Activated naive CD8-positive, alpha-beta T cell (primary cell): ENCODE measurements around the gene PHF13.

ENCODE experiments used
- H3K27ac Mint-ChIP-seq: one replicate; pipeline ENCODE4 v1.8.0; 2021; ENCODE audit warnings: mixed read lengths
- H3K27me3 Mint-ChIP-seq: one replicate; pipeline ENCODE4 v1.8.0; 2021; ENCODE audit warnings: mixed read lengths
- H3K36me3 Mint-ChIP-seq: one replicate; pipeline ENCODE4 v1.8.0; 2021; ENCODE audit warnings: mixed read lengths
- H3K4me1 Mint-ChIP-seq: one replicate; pipeline ENCODE4 v1.8.0; 2021; ENCODE audit warnings: low read depth, mixed read lengths
- H3K4me3 Mint-ChIP-seq: one replicate; pipeline ENCODE4 v1.8.0; 2021; ENCODE audit warnings: mild to moderate bottlenecking, mixed read lengths
- H3K9me3 Mint-ChIP-seq: one replicate; pipeline ENCODE4 v1.8.0; 2021; ENCODE audit warnings: low read depth, mixed read lengths

Gene PHF13

GRCh38 chr1:6581561-6582305 lies 31.8 kb upstream of the PHF13 start:
- H3K9me3 Mint-ChIP-seq: no peaks in the 10 kb centered on the region
- H3K27me3 Mint-ChIP-seq: no peaks in the 10 kb centered on the region
- peak overlapping the region; percentile 95 for H3K4me3 Mint-ChIP-seq
- H3K36me3 Mint-ChIP-seq: no peaks in the 10 kb centered on the region
- H3K4me1 Mint-ChIP-seq: peaks cover 39% of the 10 kb centered on the region
- peak overlapping the region; percentile 59 for H3K27ac Mint-ChIP-seq

GRCh38 chr1:6582370-6582769 lies 31.2 kb upstream of the PHF13 start:
- Mint-ChIP-seq H3K27me3 (no peaks in the 10 kb centered on the region), H3K4me1 (peaks cover 42% of the 10 kb centered on the region), H3K36me3 (no peaks in the 10 kb centered on the region), H3K27ac (peak overlapping the region; percentile 59), H3K9me3 (no peaks in the 10 kb centered on the region), H3K4me3 (peak overlapping the region; percentile 95)

GRCh38 chr1:6584126-6585080 lies 29.1 kb upstream of the PHF13 start:
- H3K27me3 Mint-ChIP-seq: no peaks in the 10 kb centered on the region
- H3K4me1 Mint-ChIP-seq: peaks cover 44% of the 10 kb centered on the region
- H3K36me3 Mint-ChIP-seq: no peaks in the 10 kb centered on the region
- no peaks in the 10 kb centered on the region for H3K9me3 Mint-ChIP-seq
- no peak overlapping the region for H3K27ac Mint-ChIP-seq
- H3K4me3 Mint-ChIP-seq: no peak overlapping the region

- no peaks in the 10 kb centered on the region for H3K9me3 Mint-ChIP-seq
- H3K4me3 Mint-ChIP-seq: no peak overlapping the region
- H3K27ac Mint-ChIP-seq: no peak overlapping the region
- H3K4me1 Mint-ChIP-seq: peaks cover 39% of the 10 kb centered on the region
- no peaks in the 10 kb centered on the region for H3K27me3 Mint-ChIP-seq
- no peaks in the 10 kb centered on the region for H3K36me3 Mint-ChIP-seq
Observed at GRCh38 chr1:6585081-6585722, 28.3 kb upstream of the PHF13 start.

GRCh38 chr1:6585841-6586240 lies 27.7 kb upstream of the PHF13 start:
- Mint-ChIP-seq H3K27me3 (no peaks in the 10 kb centered on the region), H3K9me3 (no peaks in the 10 kb centered on the region), H3K4me1 (peaks cover 36% of the 10 kb centered on the region), H3K36me3 (no peaks in the 10 kb centered on the region), H3K27ac (no peak overlapping the region), H3K4me3 (no peak overlapping the region)

- Mint-ChIP-seq H3K4me3 (no peak overlapping the region), H3K4me1 (peaks cover 38% of the 10 kb centered on the region), H3K36me3 (no peaks in the 10 kb centered on the region), H3K27me3 (no peaks in the 10 kb centered on the region), H3K27ac (no peak overlapping the region), H3K9me3 (no peaks in the 10 kb centered on the region)
Observed at GRCh38 chr1:6586404-6586816, 27.1 kb upstream of the PHF13 start.

GRCh38 chr1:6587261-6588005 lies 26.1 kb upstream of the PHF13 start:
- H3K36me3 Mint-ChIP-seq: no peaks in the 10 kb centered on the region
- H3K4me1 Mint-ChIP-seq: peaks cover 36% of the 10 kb centered on the region
- H3K27ac Mint-ChIP-seq: no peak overlapping the region
- H3K4me3 Mint-ChIP-seq: no peak overlapping the region
- no peaks in the 10 kb centered on the region for H3K9me3 Mint-ChIP-seq
- H3K27me3 Mint-ChIP-seq: no peaks in the 10 kb centered on the region

GRCh38 chr1:6588128-6588892 lies 25.2 kb upstream of the PHF13 start:
- Mint-ChIP-seq H3K9me3 (no peaks in the 10 kb centered on the region), H3K4me1 (peaks cover 36% of the 10 kb centered on the region), H3K27me3 (no peaks in the 10 kb centered on the region), H3K27ac (peak overlapping the region; percentile 16), H3K4me3 (no peak overlapping the region), H3K36me3 (no peaks in the 10 kb centered on the region)

GRCh38 chr1:6588893-6589520 lies 24.5 kb upstream of the PHF13 start:
- H3K27ac Mint-ChIP-seq: no peak overlapping the region
- no peak overlapping the region for H3K4me3 Mint-ChIP-seq
- peaks cover 2% of the 10 kb centered on the region for H3K36me3 Mint-ChIP-seq
- H3K27me3 Mint-ChIP-seq: no peaks in the 10 kb centered on the region
- H3K4me1 Mint-ChIP-seq: peaks cover 36% of the 10 kb centered on the region
- no peaks in the 10 kb centered on the region for H3K9me3 Mint-ChIP-seq

GRCh38 chr1:6590046-6590445 lies 23.5 kb upstream of the PHF13 start:
- Mint-ChIP-seq H3K4me3 (no peak overlapping the region), H3K27ac (no peak overlapping the region), H3K4me1 (peaks cover 29% of the 10 kb centered on the region), H3K36me3 (peaks cover 3% of the 10 kb centered on the region), H3K27me3 (no peaks in the 10 kb centered on the region), H3K9me3 (no peaks in the 10 kb centered on the region)

- Mint-ChIP-seq H3K4me3 (no peak overlapping the region), H3K4me1 (peaks cover 38% of the 10 kb centered on the region), H3K27me3 (no peaks in the 10 kb centered on the region), H3K9me3 (no peaks in the 10 kb centered on the region), H3K27ac (no peak overlapping the region), H3K36me3 (peaks cover 3% of the 10 kb centered on the region)
Observed at GRCh38 chr1:6591222-6591621, 22.3 kb upstream of the PHF13 start.

GRCh38 chr1:6591644-6592043 lies 21.9 kb upstream of the PHF13 start:
- Mint-ChIP-seq H3K4me1 (peaks cover 41% of the 10 kb centered on the region), H3K36me3 (peaks cover 3% of the 10 kb centered on the region), H3K9me3 (no peaks in the 10 kb centered on the region), H3K27me3 (no peaks in the 10 kb centered on the region), H3K27ac (no peak overlapping the region), H3K4me3 (peak overlapping the region; percentile 20)

GRCh38 chr1:6592441-6592840 lies 21.1 kb upstream of the PHF13 start:
- Mint-ChIP-seq H3K27me3 (no peaks in the 10 kb centered on the region), H3K9me3 (no peaks in the 10 kb centered on the region), H3K36me3 (peaks cover 3% of the 10 kb centered on the region), H3K27ac (no peak overlapping the region), H3K4me3 (no peak overlapping the region), H3K4me1 (peaks cover 43% of the 10 kb centered on the region)
